ENCODE data around the gene EMC10.

Gene EMC10

GRCh38 chr19:50455992-50456391, 20.3 kb upstream of the EMC10 start:
- H3K36me3 ChIP-seq (ENCODE audit: insufficient read depth): no peaks in the 10 kb centered on the region
- H3K27me3 ChIP-seq (ENCODE audit: insufficient read depth, low read depth): peaks cover 62% of the 10 kb centered on the region
- no peaks in the 10 kb centered on the region for H3K4me1 ChIP-seq (ENCODE audit: low read depth, poor library complexity, severe bottlenecking)
- no peaks in the 10 kb centered on the region for H3K79me2 ChIP-seq (ENCODE audit: insufficient read depth, low read depth)
- no peaks in the 10 kb centered on the region for H4K20me1 ChIP-seq (ENCODE audit: insufficient read depth)
- H3K27ac ChIP-seq: no peak overlapping the region
- TF ChIP-seq CTCF (conservative IDR thresholded peaks at IDR 0.05; ENCODE audit: low read depth, low read length): no peak
- H3K4me3 ChIP-seq (IDR thresholded peaks at IDR 0.05; ENCODE audit: insufficient read depth, low read depth, low read length): no peak overlapping the region
- H2AFZ ChIP-seq (ENCODE audit: low read depth): no peak overlapping the region
- H3K4me2 ChIP-seq: no peak overlapping the region
- no peak overlapping the region for H3K9ac ChIP-seq

- Histone ChIP-seq H3K27me3 (ENCODE audit: insufficient read depth, low read depth) (peaks cover 55% of the 10 kb centered on the region; the same call in 1 of the 2 replicates), H3K79me2 (ENCODE audit: insufficient read depth, low read depth) (no peaks in the 10 kb centered on the region), H3K4me1 (ENCODE audit: low read depth, poor library complexity, severe bottlenecking) (no peaks in the 10 kb centered on the region), H3K4me2 (no peak overlapping the region), H3K36me3 (ENCODE audit: insufficient read depth) (no peaks in the 10 kb centered on the region), H3K27ac (no peak overlapping the region), H4K20me1 (ENCODE audit: insufficient read depth) (no peaks in the 10 kb centered on the region), H2AFZ (ENCODE audit: low read depth) (no peak overlapping the region), H3K9ac (no peak overlapping the region), H3K4me3 (IDR thresholded peaks at IDR 0.05; ENCODE audit: insufficient read depth, low read depth, low read length) (no peak overlapping the region)
- TF ChIP-seq CTCF (conservative IDR thresholded peaks at IDR 0.05; ENCODE audit: low read depth, low read length): no peak
These were observed 19.0 kb upstream of the EMC10 start for GRCh38 chr19:50457300-50457699.

GRCh38 chr19:50458396-50459066, 17.8 kb upstream of the EMC10 start:
- Histone ChIP-seq H3K36me3 (ENCODE audit: insufficient read depth) (no peaks in the 10 kb centered on the region), H3K4me2 (no peak overlapping the region), H2AFZ (ENCODE audit: low read depth) (no peak overlapping the region), H3K9ac (no peak overlapping the region), H4K20me1 (ENCODE audit: insufficient read depth) (no peaks in the 10 kb centered on the region), H3K27ac (no peak overlapping the region), H3K79me2 (ENCODE audit: insufficient read depth, low read depth) (no peaks in the 10 kb centered on the region), H3K4me1 (ENCODE audit: low read depth, poor library complexity, severe bottlenecking) (no peaks in the 10 kb centered on the region), H3K27me3 (ENCODE audit: insufficient read depth, low read depth) (peaks cover 47% of the 10 kb centered on the region), H3K4me3 (IDR thresholded peaks at IDR 0.05; ENCODE audit: insufficient read depth, low read depth, low read length) (no peak overlapping the region)
- no peak for TF ChIP-seq CTCF (conservative IDR thresholded peaks at IDR 0.05; ENCODE audit: low read depth, low read length)

GRCh38 chr19:50459067-50459456, 17.2 kb upstream of the EMC10 start:
- no peaks in the 10 kb centered on the region for H3K36me3 ChIP-seq (ENCODE audit: insufficient read depth)
- no peak overlapping the region for H3K4me3 ChIP-seq (IDR thresholded peaks at IDR 0.05; ENCODE audit: insufficient read depth, low read depth, low read length)
- H3K4me1 ChIP-seq (ENCODE audit: low read depth, poor library complexity, severe bottlenecking): no peaks in the 10 kb centered on the region
- H3K27ac ChIP-seq: no peak overlapping the region
- H3K27me3 ChIP-seq (ENCODE audit: insufficient read depth, low read depth): peaks cover 48% of the 10 kb centered on the region
- no peak overlapping the region for H2AFZ ChIP-seq (ENCODE audit: low read depth)
- TF ChIP-seq CTCF (conservative IDR thresholded peaks at IDR 0.05; ENCODE audit: low read depth, low read length): no peak
- H3K79me2 ChIP-seq (ENCODE audit: insufficient read depth, low read depth): no peaks in the 10 kb centered on the region
- no peak overlapping the region for H3K9ac ChIP-seq
- H3K4me2 ChIP-seq: no peak overlapping the region
- no peaks in the 10 kb centered on the region for H4K20me1 ChIP-seq (ENCODE audit: insufficient read depth)

Measured in KMS-11 (cell line).